Endodermal cell (in vitro differentiated cells): Measurements from ENCODE around the gene OLFML2A. TPM values are rescaled to one million over a fixed set of nuclear protein-coding genes. Genes with fewer than 3 reads are reported as not detected.
A peak's percentile ranks its signal among the peaks of the same experiment; 100 is the strongest.

Source experiments
- DNase-seq: peaks from one replicate; pipeline ENCODE4 v3.0.0-alpha.2; 2017
- H3K27ac ChIP-seq: 2 replicates; pipeline ENCODE4 v1.5.1; 2013; ENCODE audit warnings: mild to moderate bottlenecking, low read depth, low read length, moderate library complexity
- H3K27me3 ChIP-seq: 2 replicates; pipeline ENCODE4 v1.6.1; 2013; ENCODE audit warnings: mild to moderate bottlenecking, low read length, moderate library complexity; ENCODE audit not compliant: insufficient read depth, control insufficient read depth, poor library complexity, severe bottlenecking
- H3K36me3 ChIP-seq: 2 replicates; pipeline ENCODE4 v1.7.0; 2013; ENCODE audit warnings: mild to moderate bottlenecking, low read length, moderate library complexity; ENCODE audit not compliant: control insufficient read depth, insufficient read depth
- H3K4me1 ChIP-seq: one replicate; pipeline ENCODE4 v1.7.0; 2013; ENCODE audit warnings: low read length; ENCODE audit not compliant: control insufficient read depth, insufficient read depth
- H3K4me3 ChIP-seq: 2 replicates; pipeline ENCODE4 v1.5.1; 2013; ENCODE audit warnings: mild to moderate bottlenecking, low read length, moderate library complexity
- H3K9ac ChIP-seq: 2 replicates; pipeline ENCODE4 v1.6.1; 2013; ENCODE audit warnings: mild to moderate bottlenecking, low read length, moderate library complexity; ENCODE audit not compliant: poor library complexity, severe bottlenecking; ENCODE audit errors: extremely low read depth
- H3K9me3 ChIP-seq: 2 replicates; pipeline ENCODE4 v1.6.1; 2013; ENCODE audit warnings: mild to moderate bottlenecking, low read length, moderate library complexity; ENCODE audit not compliant: control insufficient read depth
- H3K27ac Mint-ChIP-seq: 2 replicates; pipeline ENCODE4 v1.8.0; 2020; ENCODE audit warnings: mixed read lengths
- H3K27me3 Mint-ChIP-seq: 2 replicates; pipeline ENCODE4 v1.8.0; 2021; ENCODE audit warnings: mild to moderate bottlenecking, mixed read lengths; ENCODE audit not compliant: insufficient read depth
- H3K36me3 Mint-ChIP-seq: 2 replicates; pipeline ENCODE4 v1.8.0; 2020; ENCODE audit warnings: low read depth, mixed read lengths
- H3K4me1 Mint-ChIP-seq: 2 replicates; pipeline ENCODE4 v1.8.0; 2020; ENCODE audit warnings: mixed read lengths
- H3K4me3 Mint-ChIP-seq: 2 replicates; pipeline ENCODE4 v1.8.0; 2020; ENCODE audit warnings: mild to moderate bottlenecking, moderate library complexity, mixed read lengths
- H3K9me3 Mint-ChIP-seq: 2 replicates; pipeline ENCODE4 v1.8.0; 2020; ENCODE audit warnings: mild to moderate bottlenecking, mixed read lengths
- CTCF ChIP-seq: fragments of 200-600 bp; sonication (generic); conservative IDR thresholded peaks from 2 replicates; pipeline ENCODE4 v1.5.0; 2021; ENCODE audit warnings: antibody characterized with exemption, mild to moderate bottlenecking
- WGBS, 2 experiments: methylation state at CpG; one replicate each; pipeline versions ENCODE4 v1.1.5 to v1.1.7; 2013; ENCODE audit warnings: missing lambda C conversion rate in 2 of 2, mixed read lengths in 1 of 2; ENCODE audit not compliant: insufficient coverage in 1 of 2, insufficient read length in 1 of 2; 5-methylcytosine and 5-hydroxymethylcytosine counted together
- total RNA-seq, 2 donors: library from RNA; stranded (reverse); fragmentation: NEBNext Ultra II Directional in 1 of 2; extraction: Animal tissue kit (Norgen Biotek cat#: 25700) in 1 of 2; gene quantifications; 2 replicates in 1 of 2; 3 replicates in 1 of 2; pipeline ENCODE4 v1.2.1, GENCODE V29; 2021

The OLFML2A gene
- total RNA-seq, 2 donors from 2014 or later = 28.1 to 31.2 TPM

GRCh38 chr9:124853605-124854143, 76.7 kb downstream of the OLFML2A start:
- TF ChIP-seq CTCF = no peak
- Mint-ChIP-seq H3K4me3 (peak overlapping the region; percentile 56), H3K27ac (no peak overlapping the region), H3K9me3 (no peaks in the 10 kb centered on the region), H3K27me3 (peaks cover 1% of the 10 kb centered on the region), H3K4me1 (peaks cover 11% of the 10 kb centered on the region), H3K36me3 (peaks cover 16% of the 10 kb centered on the region)
- H3K4me3 ChIP-seq = peak overlapping the region; percentile 74
- 83 to 86% methylated on average over 10 to 11 of the region's 11 CpGs for WGBS, 2 experiments
- no peaks in the 10 kb centered on the region for H3K9me3 ChIP-seq
- H3K36me3 ChIP-seq = peaks cover 18% of the 10 kb centered on the region
- no peak overlapping the region for H3K9ac ChIP-seq
- no peak overlapping the region for H3K27ac ChIP-seq
- no peaks in the 10 kb centered on the region for H3K27me3 ChIP-seq
- DNase-seq = no peak
- H3K4me1 ChIP-seq = no peaks in the 10 kb centered on the region

- Mint-ChIP-seq H3K4me1 (peaks cover 11% of the 10 kb centered on the region), H3K36me3 (peaks cover 20% of the 10 kb centered on the region), H3K27ac (no peak overlapping the region), H3K4me3 (no peak overlapping the region), H3K27me3 (peaks cover 1% of the 10 kb centered on the region), H3K9me3 (no peaks in the 10 kb centered on the region)
- no peak for DNase-seq
- Histone ChIP-seq H3K4me3 (no peak overlapping the region), H3K36me3 (peaks cover 23% of the 10 kb centered on the region), H3K4me1 (no peaks in the 10 kb centered on the region), H3K27me3 (no peaks in the 10 kb centered on the region), H3K9ac (no peak overlapping the region), H3K9me3 (no peaks in the 10 kb centered on the region), H3K27ac (no peak overlapping the region)
- TF ChIP-seq CTCF = no peak
- WGBS, 2 experiments = 96 to 98% methylated on average over 5 to 8 of the region's 8 CpGs
These were observed 77.2 kb downstream of the OLFML2A start for GRCh38 chr9:124854161-124854560.

- TF ChIP-seq CTCF = no peak
- no peaks in the 10 kb centered on the region for H3K9me3 ChIP-seq
- peaks cover 27% of the 10 kb centered on the region for H3K36me3 Mint-ChIP-seq
- H3K4me1 Mint-ChIP-seq = peaks cover 11% of the 10 kb centered on the region
- no peak for DNase-seq
- no peak overlapping the region for H3K4me3 ChIP-seq
- H3K9me3 Mint-ChIP-seq = no peaks in the 10 kb centered on the region
- WGBS, 2 experiments = 87 to 94% methylated on average over 5 to 7 of the region's 7 CpGs
- no peak overlapping the region for H3K4me3 Mint-ChIP-seq
- no peak overlapping the region for H3K9ac ChIP-seq
- H3K27me3 Mint-ChIP-seq = peaks cover 1% of the 10 kb centered on the region
- peaks cover 29% of the 10 kb centered on the region for H3K36me3 ChIP-seq
- H3K27ac ChIP-seq = no peak overlapping the region
- no peaks in the 10 kb centered on the region for H3K27me3 ChIP-seq
- H3K4me1 ChIP-seq = peaks cover 2% of the 10 kb centered on the region
- peak overlapping the region; percentile 3 for H3K27ac Mint-ChIP-seq
These were observed 77.9 kb downstream of the OLFML2A start for GRCh38 chr9:124854822-124855221.
